ENCODE measurements around the gene PRDM5. TPM values are rescaled to one million over a fixed set of nuclear protein-coding genes. Genes with fewer than 3 reads are reported as not detected.

The PRDM5 gene
- total RNA-seq, 1 experiment from 2014 or later = 5.1 TPM

GRCh38 chr4:120971884-120972283, 49.4 kb upstream of the PRDM5 start:
- Histone ChIP-seq H3K27ac (ENCODE audit: low read depth, low read length) (no peak overlapping the region), H4K20me1 (ENCODE audit: insufficient read depth) (no peaks in the 10 kb centered on the region), H2AFZ (ENCODE audit: low read depth, low read length, poor library complexity, severe bottlenecking) (no peak overlapping the region), H3K79me2 (ENCODE audit: insufficient read depth, low read length) (no peaks in the 10 kb centered on the region), H3K36me3 (ENCODE audit: control insufficient read depth in 1 of 2, insufficient read depth in 2 of 2, low read length in 2 of 2) (no peaks in the 10 kb centered on the region), H3K4me3 (replicated peaks in 1 of 2; ENCODE audit: low read depth in 1 of 2, low read length in 2 of 2) (no peak overlapping the region), H3K4me1 (ENCODE audit: control insufficient read depth in 1 of 2, insufficient read depth in 2 of 2, low read length in 2 of 2) (no peaks in the 10 kb centered on the region), H3K9me2 (ENCODE audit: insufficient read depth) (no peaks in the 10 kb centered on the region), H3K27me3 (ENCODE audit: insufficient read depth, low read length) (no peaks in the 10 kb centered on the region), H3K9me3 (ENCODE audit: control insufficient read depth in 1 of 2, insufficient read depth in 1 of 2, low read depth in 1 of 2, low read length in 2 of 2) (no peaks in the 10 kb centered on the region), H3K9ac (ENCODE audit: low read length) (no peak overlapping the region), H3K4me2 (ENCODE audit: low read length) (no peak overlapping the region)
- TF ChIP-seq EZH2 (IDR thresholded peaks at IDR 0.05) (no peak), ZNF274 (IDR thresholded peaks at IDR 0.05; ENCODE audit: low read depth, low read length) (no peak), REST (IDR thresholded peaks at IDR 0.05; ENCODE audit: low read depth) (no peak), SP1 (IDR thresholded peaks at IDR 0.05; ENCODE audit: low read depth) (no peak), POLR2A (IDR thresholded peaks at IDR 0.05; ENCODE audit: borderline replicate concordance, extremely low read depth, insufficient read depth, insufficient read length) (no peak), JUND (IDR thresholded peaks at IDR 0.05) (no peak), TCF7L2 (IDR thresholded peaks at IDR 0.05; ENCODE audit: borderline replicate concordance, extremely low read depth, insufficient read depth, insufficient read length) (no peak), RAD21 (IDR thresholded peaks at IDR 0.05; ENCODE audit: low read depth) (no peak), POLR2AphosphoS5 (IDR thresholded peaks at IDR 0.05; ENCODE audit: low read depth, low read length) (no peak), ELF1 (IDR thresholded peaks at IDR 0.05; ENCODE audit: borderline replicate concordance, low read depth) (no peak)
- TF ChIP-seq, protein P1, sequence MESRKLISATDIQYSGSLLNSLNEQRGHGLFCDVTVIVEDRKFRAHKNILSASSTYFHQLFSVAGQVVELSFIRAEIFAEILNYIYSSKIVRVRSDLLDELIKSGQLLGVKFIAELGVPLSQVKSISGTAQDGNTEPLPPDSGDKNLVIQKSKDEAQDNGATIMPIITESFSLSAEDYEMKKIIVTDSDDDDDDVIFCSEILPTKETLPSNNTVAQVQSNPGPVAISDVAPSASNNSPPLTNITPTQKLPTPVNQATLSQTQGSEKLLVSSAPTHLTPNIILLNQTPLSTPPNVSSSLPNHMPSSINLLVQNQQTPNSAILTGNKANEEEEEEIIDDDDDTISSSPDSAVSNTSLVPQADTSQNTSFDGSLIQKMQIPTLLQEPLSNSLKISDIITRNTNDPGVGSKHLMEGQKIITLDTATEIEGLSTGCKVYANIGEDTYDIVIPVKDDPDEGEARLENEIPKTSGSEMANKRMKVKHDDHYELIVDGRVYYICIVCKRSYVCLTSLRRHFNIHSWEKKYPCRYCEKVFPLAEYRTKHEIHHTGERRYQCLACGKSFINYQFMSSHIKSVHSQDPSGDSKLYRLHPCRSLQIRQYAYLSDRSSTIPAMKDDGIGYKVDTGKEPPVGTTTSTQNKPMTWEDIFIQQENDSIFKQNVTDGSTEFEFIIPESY (IDR thresholded peaks at IDR 0.05; ENCODE audit: extremely low read depth, insufficient replicate concordance, low read length) = no peak
- TF ChIP-seq, protein P2, sequence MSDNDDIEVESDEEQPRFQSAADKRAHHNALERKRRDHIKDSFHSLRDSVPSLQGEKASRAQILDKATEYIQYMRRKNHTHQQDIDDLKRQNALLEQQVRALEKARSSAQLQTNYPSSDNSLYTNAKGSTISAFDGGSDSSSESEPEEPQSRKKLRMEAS (IDR thresholded peaks at IDR 0.05) = no peak
- intact Hi-C loops (cut with micrococcal nuclease) = no loop called here
- BruUV-seq (replicated peaks) = no TSS peak
- ChIA-PET CTCF (no interaction called here), RAD21 (ENCODE audit: low non-redundant PET in 1 of 2, low total read pairs in 2 of 2, uncharacterized antibody in 2 of 2, unreplicated experiment in 2 of 2) (no interaction called here), POLR2A (no interaction called here)
- DNase-seq (ENCODE audit: low read depth, low spot score) (no peak), ATAC-seq (no peak)
